HG02623 (cell line): ENCODE data around the gene CAMK2A.

ENCODE experiments used
- ATAC-seq: cut with Tn5 transposase; IDR thresholded peaks from one replicate; pipeline ENCODE4 v1.9.1; 2021; ENCODE audit warnings: moderate library complexity; ENCODE audit not compliant: unreplicated experiment

CAMK2A gene

GRCh38 chr5:150173161-150173560, 116.4 kb downstream of the CAMK2A start:
- ATAC-seq: no peak

GRCh38 chr5:150172556-150172955, 117.0 kb downstream of the CAMK2A start:
- no peak for ATAC-seq

GRCh38 chr5:150172145-150172544, 117.4 kb downstream of the CAMK2A start:
- no peak for ATAC-seq
